GM21423 (cell line): ENCODE measurements around the gene GLYATL1B.
"Not testable (repeated sequence)": the region's sequence is repeated elsewhere in the genome, so short reads cannot be mapped to it uniquely, and the experiment has no call there.

Experiments
- ATAC-seq: cut with Tn5 transposase; IDR thresholded peaks from one replicate; pipeline ENCODE4 v1.9.1; 2021; ENCODE audit warnings: mild to moderate bottlenecking, moderate library complexity; ENCODE audit not compliant: unreplicated experiment

The GLYATL1B gene

GRCh38 chr11:59086007-59086406 lies at the start of gene GLYATL1B:
GLYATL1B (plus strand) TSS chr11:59086307; CDS start chr11:59086307, 0 bp downstream.
- ATAC-seq, result not testable (repeated sequence)

GRCh38 chr11:59036542-59036941 lies 49.6 kb upstream of the GLYATL1B start:
- ATAC-seq, result not testable (repeated sequence)

- ATAC-seq, result not testable (repeated sequence)
Measured at GRCh38 chr11:59037434-59037833, 48.7 kb upstream of the GLYATL1B start.

- ATAC-seq, result no peak
Measured at GRCh38 chr11:59040607-59041006, 45.5 kb upstream of the GLYATL1B start.

GRCh38 chr11:59051383-59051782 lies 34.7 kb upstream of the GLYATL1B start:
- ATAC-seq, result peak; percentile 84

GRCh38 chr11:59052355-59052754 lies 33.8 kb upstream of the GLYATL1B start:
- ATAC-seq, result not testable (repeated sequence)

GRCh38 chr11:59053387-59053786 lies 32.7 kb upstream of the GLYATL1B start:
- ATAC-seq, result no peak

- peak; percentile 82 for ATAC-seq
Measured at GRCh38 chr11:59058120-59059033, 27.7 kb upstream of the GLYATL1B start.

GRCh38 chr11:59060096-59060495 lies 26.0 kb upstream of the GLYATL1B start:
- ATAC-seq, result not testable (repeated sequence)

GRCh38 chr11:59062602-59063529 lies 23.2 kb upstream of the GLYATL1B start:
- no peak for ATAC-seq

- ATAC-seq, result not testable (repeated sequence)
Measured at GRCh38 chr11:59063996-59064727, 21.9 kb upstream of the GLYATL1B start.

- no peak for ATAC-seq
Measured at GRCh38 chr11:59069087-59069486, 17.0 kb upstream of the GLYATL1B start.

GRCh38 chr11:59076876-59077571 lies 9.1 kb upstream of the GLYATL1B start:
- peak; percentile 92 for ATAC-seq

- ATAC-seq, result peak; percentile 40
Measured at GRCh38 chr11:59078435-59078834, 7.7 kb upstream of the GLYATL1B start.

- ATAC-seq, result no peak
Measured at GRCh38 chr11:59079086-59079485, 7.0 kb upstream of the GLYATL1B start.

GRCh38 chr11:59080421-59080820 lies 5.7 kb upstream of the GLYATL1B start:
- ATAC-seq, result not testable (repeated sequence)

- ATAC-seq, result not testable (repeated sequence)
Measured at GRCh38 chr11:59081430-59082020, 4.6 kb upstream of the GLYATL1B start.

- ATAC-seq, result no peak
Measured at GRCh38 chr11:59088162-59088561, 2.1 kb downstream of the GLYATL1B start.

- not testable (repeated sequence) for ATAC-seq
Measured at GRCh38 chr11:59093576-59093975, 7.5 kb downstream of the GLYATL1B start.

GRCh38 chr11:59095225-59095624 lies 9.1 kb downstream of the GLYATL1B start:
- peak; percentile 72 for ATAC-seq
